Activated T-cell treated with anti-CD3 and anti-CD28 coated beads for 1 hour (primary cell): ENCODE measurements around the gene PPP3R2.
"Not testable (repeated sequence)": the region's sequence is repeated elsewhere in the genome, so short reads cannot be mapped to it uniquely, and the experiment has no call there.

Source experiments
- DNase-seq: peaks from one replicate; pipeline ENCODE4 v3.0.0-alpha.2; 2020; ENCODE audit warnings: low read depth

PPP3R2 gene, protein sequence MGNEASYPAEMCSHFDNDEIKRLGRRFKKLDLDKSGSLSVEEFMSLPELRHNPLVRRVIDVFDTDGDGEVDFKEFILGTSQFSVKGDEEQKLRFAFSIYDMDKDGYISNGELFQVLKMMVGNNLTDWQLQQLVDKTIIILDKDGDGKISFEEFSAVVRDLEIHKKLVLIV

DNA sequence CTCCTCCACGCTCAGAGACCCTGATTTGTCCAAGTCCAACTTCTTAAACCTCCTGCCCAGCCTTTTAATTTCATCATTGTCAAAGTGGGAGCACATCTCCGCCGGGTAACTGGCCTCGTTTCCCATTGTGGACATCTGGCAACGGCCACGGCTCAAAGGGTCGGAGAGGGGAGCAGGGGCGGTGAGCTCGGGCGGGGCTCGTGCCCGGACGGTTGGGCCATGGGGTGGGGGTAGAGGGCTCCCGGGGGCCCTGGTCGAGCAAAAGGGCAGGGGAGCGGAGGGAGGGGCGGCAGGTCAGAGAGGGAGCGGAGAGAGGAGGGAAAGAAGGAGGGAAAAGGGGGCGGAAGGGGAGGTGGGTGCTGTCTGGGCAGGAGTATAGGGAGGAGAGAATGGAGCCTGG, at the start of gene PPP3R2:
PPP3R2 (minus strand) TSS at position 174 of the 400 bp plus-strand sequence; CDS start at position 126, 48 bp downstream.
- DNase-seq = no peak

DNA sequence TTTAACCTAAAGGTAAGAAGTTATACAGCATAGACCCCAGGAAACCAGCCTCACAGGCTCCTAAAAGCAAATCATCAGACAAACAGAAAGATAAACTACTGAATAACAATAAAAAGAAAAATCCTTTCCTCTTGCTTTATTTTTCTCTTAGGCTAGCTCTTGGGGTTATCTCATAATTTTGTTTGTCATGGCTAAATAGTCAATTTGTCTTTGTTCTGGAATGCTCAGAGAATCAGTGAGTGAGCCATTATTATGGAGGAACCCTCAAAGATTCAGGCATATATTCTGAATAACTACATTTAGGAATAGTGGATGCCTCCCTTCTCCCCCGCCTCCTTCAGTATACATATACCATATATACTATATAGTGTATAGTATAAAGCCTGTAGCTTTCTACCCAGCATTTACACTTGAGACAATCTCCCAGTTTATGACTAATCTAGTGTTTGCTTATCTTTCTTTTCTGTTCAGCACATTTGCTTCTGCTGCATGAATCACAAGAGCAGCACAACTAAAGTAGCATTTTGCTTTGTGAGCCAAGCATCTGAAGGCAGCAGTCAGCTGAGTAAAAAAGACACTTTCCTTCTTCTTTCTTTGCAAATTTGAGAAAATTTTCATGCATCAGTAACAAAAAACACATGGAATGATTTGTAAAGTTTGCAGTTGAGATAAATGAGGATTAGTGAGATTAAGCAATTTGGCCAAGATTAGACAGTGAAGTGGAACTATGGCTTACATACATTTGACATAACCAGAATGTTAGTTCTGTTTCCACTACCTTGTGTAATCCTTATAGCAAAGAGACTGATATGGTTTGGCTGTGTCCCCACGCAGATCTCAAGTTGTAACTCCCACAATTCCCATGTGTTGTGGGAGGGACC, 45.3 kb upstream of the PPP3R2 start:
- no peak for DNase-seq

DNA sequence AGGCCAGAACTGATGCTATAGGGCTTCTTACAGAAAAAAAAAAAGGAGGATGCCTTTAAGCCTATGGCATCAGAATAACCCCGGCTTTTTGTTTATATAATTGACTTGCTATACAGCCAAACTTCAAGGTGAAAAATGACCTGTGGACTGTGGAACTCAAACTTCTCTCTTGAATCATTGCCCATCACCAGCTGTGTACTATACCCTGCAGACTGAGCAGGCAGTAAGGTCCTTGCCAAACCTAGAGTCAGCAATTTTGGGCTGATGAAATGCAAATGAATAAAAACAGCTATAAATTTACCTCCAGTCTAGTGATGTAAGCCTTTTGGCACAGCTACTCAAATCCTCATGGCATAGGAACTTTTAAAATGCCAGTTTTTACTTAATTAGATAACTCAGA, 44.5 kb upstream of the PPP3R2 start:
- no peak for DNase-seq

DNA sequence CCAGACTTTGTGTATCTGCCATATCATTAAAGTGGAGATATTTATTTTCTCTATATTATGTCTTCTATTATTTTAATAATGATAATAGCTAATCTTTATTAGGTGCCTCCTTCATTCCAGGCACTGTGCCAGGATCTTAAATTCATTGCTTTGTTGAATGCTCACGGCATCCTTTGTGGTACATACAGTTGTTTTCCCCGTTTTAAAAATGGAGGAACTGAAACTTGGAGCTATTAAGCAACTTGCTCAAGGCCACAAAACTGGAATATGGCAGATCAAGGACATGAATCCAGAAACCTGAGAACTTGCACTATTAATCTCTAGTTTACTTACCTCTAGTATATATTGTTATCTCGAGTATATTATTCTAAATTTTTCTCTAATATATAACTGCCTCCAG, 41.5 kb upstream of the PPP3R2 start:
- no peak for DNase-seq

DNA sequence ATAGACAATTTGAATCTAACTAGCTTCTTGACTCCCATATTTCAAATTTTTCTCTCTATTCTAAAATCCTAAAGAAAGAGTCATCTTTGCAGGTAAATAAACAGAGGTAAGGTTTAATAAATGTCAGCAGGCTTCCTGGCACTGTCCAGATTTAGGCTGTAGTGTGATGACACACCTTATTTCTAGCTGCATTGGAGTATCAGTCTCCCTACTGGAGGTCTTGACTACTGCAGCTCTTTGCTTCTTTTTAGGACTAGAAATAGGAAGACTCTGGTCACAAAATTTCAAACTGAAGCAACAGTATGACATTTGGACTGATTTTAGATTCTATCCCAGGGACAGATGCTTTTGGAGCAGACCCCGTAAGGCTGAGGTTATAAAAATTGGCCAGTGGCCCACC, 40.7 kb upstream of the PPP3R2 start:
- DNase-seq = no peak

DNA sequence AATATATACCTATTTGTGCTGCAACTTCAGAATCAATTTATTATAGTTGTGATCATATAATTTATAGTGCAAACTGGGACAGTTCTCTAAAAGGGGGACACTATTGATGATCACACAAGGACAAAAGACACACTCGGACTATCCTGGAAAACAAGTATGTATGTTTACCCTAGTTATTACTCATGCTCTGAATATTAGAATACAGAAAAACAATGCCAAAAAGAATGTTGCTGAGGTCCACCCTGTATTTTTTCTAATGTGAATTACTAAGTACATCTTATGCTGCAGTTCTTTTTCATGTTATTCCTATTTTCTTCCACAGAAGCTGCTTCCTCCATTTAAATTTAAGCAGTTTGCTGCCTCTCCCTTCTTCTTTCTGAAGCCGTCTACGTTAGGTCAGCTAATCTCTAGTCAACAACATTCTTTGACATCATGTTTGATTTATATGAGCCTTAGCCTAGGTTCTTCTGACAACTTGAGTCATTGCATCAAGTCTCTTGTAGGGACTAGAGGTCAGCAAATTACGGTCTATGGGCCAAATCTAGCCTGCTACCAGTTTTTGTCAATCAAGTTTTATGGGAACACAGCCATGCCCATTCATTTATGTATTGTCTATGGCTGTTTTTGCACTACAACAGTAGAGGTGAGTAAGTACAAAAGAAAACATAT, 40.1 kb upstream of the PPP3R2 start:
- DNase-seq = no peak

DNA sequence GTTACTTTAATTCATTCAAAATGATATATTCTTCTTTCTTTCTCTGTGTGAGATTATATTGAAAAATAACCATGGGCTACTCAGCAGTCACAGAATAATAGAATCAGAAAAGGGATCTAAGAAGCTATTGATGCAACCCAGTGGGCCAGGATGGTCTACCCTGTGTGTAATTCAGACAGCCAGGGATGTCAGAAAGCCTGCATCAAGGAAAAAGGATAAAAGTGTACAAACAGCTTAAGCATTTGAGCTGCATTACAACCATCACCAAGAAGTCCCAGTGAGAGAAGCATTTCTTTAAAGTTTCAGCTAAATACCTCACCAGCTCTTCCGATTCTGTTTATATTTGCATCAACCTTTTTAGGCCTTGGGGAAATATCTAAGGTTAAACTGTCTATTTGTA, 37.8 kb upstream of the PPP3R2 start:
- no peak for DNase-seq

DNA sequence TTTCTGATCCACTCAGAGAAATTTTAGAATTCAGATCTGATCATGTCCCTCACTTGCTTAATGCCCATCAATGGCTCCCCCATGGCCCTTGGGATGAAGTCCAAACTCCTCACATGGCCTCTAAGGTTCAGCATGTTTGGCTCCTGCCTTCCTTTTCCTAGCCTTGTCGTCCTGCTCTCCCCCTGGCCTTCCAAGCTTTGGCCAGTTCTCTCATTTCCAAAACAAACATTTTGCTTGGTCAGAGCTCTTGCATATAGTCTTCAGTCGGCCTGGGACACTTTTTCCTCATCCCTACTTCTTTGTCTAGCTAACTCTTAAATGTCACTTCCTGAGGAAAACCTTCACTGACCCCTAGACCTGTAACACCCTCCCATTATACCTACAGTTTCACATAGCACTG, 37.1 kb upstream of the PPP3R2 start:
- DNase-seq = no peak

DNA sequence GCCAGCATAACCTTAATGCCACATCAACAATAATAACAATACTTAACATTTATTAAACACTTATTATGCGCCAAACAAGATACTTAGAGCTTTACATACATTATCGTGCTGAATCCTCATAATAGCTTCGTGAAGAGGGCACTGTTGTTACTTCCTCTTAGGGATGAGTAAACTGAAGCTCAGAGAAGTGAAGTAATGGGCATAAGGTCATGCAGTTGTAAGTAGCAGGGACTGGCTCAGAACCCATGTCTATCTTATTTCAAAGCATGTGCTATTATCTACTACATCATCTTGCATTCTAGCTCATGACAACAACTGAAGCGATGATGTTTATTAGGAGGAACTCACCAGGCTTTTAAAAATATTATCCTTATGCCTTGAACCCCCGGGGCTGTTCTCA, 34.9 kb upstream of the PPP3R2 start:
- DNase-seq = no peak

DNA sequence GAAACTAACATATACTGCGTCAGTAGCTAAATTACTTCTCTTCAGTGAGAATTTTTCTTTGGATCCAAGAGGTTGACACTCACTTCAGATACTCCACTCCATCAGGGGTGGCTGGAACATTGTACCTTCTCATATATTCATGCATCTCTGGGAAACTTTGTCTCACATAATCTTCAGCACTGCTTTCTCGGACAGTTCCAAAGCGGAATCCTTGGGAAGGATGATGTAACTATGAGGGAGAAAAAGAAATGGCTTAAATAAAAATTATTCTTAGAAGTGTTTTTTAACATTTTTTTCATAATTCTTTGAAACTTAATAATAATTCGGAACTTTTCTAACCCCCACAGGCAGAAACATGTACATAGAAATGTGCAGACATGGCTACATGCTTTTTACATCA, 33.4 kb upstream of the PPP3R2 start:
- no peak for DNase-seq

DNA sequence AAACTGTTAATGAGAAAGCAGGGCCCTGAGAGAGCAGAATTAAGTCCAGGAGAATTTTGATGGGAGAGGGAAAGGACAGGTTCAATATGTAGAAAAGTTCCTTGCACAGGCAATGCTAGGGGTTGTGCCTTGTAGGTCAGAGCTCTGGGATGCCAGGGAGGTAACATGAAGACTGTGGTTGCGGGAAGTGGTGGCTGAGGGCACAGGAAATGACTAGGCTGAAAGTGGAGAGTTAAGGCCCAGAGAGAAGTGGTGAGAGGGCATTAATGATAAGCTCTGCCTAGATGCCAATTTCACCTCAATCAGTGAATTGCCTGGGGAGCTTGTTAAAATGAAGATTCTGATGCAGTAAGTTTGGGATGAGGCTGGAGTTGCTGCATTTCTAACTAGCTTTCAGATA, 31.5 kb upstream of the PPP3R2 start:
- DNase-seq = no peak

DNA sequence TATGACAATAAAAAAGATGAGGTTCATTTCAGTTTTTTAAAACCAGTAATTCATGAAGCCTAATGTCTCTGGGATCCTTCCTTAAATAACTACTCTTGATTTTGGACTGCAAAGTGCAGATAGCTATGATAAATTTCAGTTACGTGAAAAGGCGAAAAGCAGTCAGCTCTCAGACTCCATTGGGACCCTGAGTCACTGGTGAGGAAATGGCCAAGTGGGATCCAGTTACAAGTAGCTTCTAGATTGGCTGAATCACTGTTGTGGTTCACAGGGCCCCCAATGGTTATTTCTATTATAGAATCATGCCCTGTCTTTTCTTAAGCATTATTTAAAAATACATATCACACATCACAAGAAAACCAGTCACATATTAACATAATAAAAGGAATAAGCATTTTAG, 31.1 kb upstream of the PPP3R2 start:
- DNase-seq = no peak

DNA sequence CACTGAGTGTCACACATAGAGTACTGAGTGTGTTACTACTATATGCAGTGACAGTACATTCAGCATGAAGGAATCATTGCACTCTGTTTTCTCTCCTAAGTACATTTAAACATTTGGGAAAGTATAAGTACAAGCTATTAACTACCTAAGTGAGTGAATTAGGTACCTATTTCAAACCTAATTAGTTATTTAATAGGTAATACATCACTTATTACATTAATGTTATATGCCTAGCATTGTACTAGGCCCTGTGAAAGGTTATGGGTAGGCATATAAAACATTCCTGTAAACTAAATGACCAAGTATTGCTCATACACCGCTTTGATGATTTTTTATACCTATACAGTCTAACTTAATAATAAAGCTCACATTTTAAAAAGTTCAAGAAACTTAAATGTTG, 25.7 kb upstream of the PPP3R2 start:
- DNase-seq = no peak

DNA sequence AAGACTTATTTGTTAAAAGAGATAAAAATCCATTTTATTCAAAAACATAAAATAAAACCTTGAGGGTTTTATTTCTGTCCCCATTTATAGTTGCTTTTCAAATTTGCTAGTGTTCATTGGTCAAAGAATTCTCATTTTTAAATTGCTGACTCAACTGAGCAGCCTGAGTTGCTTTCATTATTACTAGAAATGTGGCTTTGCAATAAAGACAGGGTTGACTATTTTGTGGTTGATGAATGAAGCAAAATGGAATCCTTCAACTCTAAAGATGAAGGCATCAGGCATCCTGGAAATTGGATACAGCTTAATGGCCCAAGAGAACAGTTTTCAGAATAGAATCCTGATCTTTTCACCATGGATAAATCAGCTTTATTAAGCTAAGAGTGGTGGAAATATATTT, 23.9 kb upstream of the PPP3R2 start:
- DNase-seq = no peak

DNA sequence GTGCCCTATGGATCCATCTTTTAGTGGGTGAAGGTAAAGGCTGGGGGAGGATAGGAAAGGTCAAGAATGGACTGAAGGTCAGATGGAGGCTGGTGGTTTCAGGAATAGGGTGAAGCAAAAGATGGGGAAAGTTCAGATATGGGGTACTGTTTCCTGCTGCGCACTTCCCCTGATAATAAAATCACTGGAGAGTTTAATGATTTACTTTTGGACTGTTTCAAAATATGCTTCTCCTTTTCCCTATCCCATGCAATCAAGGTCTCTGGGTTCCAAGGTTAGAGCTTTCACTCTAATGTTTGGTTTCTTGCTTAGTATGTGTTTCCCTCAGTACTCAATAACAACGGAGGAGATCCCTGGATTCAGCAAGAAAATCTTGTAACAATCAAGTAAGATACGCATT, 10.8 kb upstream of the PPP3R2 start:
- DNase-seq = no peak

DNA sequence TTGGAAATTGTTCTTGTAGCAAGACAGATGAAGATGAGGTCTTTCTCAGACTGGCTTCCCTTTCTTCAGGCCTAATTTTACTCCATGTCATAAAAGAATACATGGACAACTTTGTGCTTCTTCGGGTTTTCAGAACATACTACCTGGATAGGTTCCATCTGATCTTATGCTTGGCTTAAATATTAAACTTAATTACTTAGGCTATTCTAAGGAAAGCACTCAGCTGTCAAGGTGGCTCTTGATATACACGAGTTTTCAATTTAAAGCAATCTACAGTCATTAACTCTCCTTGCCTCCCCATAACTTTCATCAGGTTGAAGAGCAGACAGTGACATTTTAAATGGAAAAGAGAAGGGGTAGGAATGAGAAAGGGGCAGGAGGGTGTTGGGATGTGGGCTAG, 9.5 kb upstream of the PPP3R2 start:
- DNase-seq = no peak

DNA sequence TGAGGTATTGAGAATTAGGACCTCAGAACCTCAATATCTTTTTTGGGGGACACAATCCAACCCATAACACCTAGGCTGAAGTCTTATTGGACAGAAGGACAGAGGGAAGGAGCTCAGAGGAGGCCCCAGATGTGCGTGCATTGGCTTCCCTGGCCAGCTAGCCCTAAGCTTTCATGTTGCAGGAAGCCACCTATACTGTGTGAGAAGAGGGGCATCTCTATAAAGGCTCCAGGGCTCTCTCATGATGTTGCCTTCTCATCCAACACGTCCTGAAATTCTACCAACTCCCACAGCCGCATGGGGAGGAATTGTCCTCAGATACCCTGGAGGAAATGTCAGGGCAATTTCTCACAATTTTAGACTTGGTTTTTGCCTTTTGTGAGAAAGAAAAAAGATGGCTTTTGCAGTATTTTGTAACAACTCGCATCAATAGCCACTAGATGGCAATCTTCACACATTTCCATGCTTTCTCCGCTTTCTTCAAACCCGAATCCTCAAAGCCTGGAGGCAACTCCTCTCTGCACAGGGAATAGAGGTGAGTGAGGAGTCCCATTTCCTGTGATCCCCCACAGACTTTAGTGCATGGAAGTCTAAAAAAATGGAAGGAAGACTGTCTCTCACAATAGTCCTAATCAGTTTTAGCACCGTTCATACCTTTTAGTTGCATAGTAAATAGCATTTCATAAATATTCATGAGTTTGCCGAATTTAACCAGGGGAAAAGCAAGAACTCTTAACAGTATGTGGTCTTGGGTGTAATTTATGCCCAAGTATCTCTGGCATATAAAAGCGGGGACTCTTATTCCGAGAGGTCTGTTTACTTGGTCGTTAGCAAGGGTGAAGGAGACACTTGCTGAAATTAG, 7.4 kb upstream of the PPP3R2 start:
- no peak for DNase-seq

DNA sequence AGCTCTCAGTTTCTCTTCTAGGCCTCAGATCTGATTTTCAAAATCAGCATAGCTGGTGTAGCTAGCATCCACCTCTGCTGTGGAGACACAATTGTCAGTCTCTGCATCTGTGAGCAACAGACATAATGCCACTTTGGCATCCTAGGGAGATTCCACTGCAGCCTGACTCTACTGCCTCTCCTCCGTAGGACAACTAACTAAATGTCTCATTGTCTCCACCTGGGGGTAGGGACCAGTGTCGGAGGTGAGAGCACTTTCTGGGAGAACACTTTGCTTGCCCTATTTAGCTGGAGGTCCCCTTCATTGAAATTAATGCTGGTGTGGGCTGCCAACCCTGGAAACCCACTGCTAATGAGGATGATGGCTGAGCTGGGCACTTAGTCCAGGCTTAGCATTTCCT, 1.4 kb downstream of the PPP3R2 start:
- DNase-seq = no peak

DNA sequence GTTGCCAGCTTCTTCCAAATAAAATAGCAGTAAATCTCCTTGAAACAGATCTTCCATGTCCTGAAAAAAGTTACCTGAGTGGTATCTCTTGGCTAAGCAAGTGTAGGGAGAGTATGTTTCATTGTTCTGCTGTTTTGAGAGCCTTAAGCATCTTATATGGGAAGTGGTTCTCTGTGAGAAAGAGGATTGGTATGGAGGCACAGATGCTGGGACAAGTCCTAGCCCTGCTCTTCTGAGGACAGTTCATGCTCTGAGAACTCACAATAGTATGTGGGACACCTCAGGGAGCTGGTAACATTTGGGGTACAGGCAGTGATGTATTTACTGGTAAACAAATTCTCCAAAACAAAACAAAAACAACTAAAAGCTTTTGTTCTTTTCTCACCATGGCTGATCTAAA, 2.0 kb downstream of the PPP3R2 start:
- DNase-seq = no peak

DNA sequence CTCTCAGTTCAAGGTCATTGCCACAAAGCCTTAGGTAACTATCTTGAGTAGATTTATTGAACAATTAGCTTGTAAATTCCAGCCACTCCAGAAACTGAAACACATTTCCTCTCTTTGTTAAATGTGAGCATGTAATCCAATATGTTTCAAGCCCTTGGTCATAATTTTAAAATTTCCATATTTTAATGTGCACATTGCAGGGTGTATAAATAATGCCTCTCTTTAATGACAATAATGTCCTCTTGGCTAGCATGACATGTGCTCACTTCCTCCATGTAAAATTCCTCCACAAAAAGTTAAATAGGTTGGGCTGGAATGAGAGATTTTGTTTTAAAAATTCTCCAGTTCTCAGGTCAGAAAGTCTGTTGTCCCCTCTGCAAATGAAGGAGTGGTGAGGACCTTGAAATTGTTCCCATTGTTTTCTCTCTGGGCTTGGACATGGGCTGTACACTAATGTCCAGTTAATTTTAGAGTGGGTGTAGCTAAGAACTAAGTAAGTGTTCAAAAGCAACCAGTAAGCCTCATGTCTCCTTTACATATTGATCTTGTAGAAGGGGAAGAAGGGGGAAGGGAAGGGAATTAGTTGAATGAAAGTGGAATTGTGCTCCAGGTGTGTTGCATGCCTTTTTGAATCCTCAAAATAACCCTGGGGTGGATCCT, 2.9 kb downstream of the PPP3R2 start:
- DNase-seq = no peak

DNA sequence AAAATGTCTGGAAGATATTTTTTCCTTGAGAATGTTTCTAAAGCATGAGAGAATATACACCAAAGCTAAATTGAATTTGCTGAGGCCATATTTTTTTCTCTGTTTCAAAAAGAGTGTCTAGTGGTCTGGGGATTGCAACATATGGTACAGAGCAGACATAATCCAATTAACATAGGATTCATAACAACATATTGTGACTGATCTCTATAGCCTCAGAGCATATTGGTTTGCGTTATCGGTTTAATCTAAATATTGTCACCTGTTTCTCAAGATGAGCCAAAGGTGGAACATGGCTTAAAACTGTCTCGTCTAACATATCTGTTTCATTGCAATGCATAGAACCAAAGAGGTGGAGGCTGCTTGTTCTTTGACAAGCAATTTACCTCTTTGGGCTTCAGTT, 3.9 kb downstream of the PPP3R2 start:
- no peak for DNase-seq

DNA sequence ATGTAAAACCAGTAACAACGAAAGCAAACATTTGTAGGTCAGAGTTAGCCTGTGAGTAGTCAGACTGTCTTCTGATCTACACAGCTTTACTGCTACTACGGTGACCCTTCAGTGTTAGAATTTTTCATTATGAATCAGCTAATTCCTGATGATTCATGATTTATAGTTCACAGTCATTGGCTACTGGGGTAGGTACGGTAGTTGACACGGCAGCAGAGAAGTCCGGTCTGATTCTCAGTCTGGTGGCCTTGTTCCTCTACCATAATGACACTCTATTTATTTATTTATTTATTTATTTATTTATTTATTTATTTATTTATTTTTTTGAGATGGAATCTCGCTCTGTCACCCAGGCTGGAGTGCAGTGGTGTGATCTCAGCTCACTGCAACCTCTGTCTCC, 4.7 kb downstream of the PPP3R2 start:
- not testable (repeated sequence) for DNase-seq
